Vagina (tissue), 2 donors: ENCODE results near the gene AUH.

Source experiments
- CTCF ChIP-seq, 3 experiments: fragments of 450-650 bp in 2 of 3; fragments of 200-600 bp in 1 of 3; sonication (generic) in 1 of 3; IDR thresholded peaks; one replicate each; pipeline ENCODE4 v1.5.1; 2017 to 2019; ENCODE audit warnings: antibody characterized with exemption in 3 of 3, mild to moderate bottlenecking in 2 of 3, moderate library complexity in 2 of 3
- POLR2A ChIP-seq, 2 donors: fragments of 450-650 bp; IDR thresholded peaks; one replicate each; pipeline ENCODE4 v1.6.1; 2017; ENCODE audit warnings: antibody characterized with exemption in 2 of 2, mild to moderate bottlenecking in 2 of 2, moderate library complexity in 2 of 2
- POLR2AphosphoS5 ChIP-seq, 2 donors: sonication (generic); formaldehyde crosslinking; IDR thresholded peaks; one replicate each; pipeline ENCODE4 v1.9.0; 2017; ENCODE audit warnings: antibody characterized with exemption in 2 of 2, mild to moderate bottlenecking in 2 of 2, low read depth in 1 of 2; ENCODE audit not compliant: insufficient read depth in 1 of 2

- no peak for TF ChIP-seq CTCF (IDR thresholded peaks at IDR 0.05)
- TF ChIP-seq POLR2A (IDR thresholded peaks at IDR 0.05) = no peak
- TF ChIP-seq POLR2AphosphoS5 (IDR thresholded peaks at IDR 0.05; ENCODE audit: insufficient read depth in 1 of 2, low read depth in 1 of 2) = no peak
These were observed 166.2 kb downstream of the AUH start for GRCh38 chr9:91195372-91196012.
